Stimulated activated naive CD8-positive, alpha-beta T cell treated with anti-CD3 and anti-CD28 coated beads, Interleukin-15, Interleukin-2, amounts not matched to agents 100 U/mL and 50 U/mL, for 24 hours (primary cell): ENCODE results near the gene HOXB4.

Experiments
- ATAC-seq: fragments of 150-1000 bp; cut with Tn5 transposase; one replicate; pipeline ENCODE4 v1.10.0; 2021
- DNase-seq: peaks from one replicate; pipeline ENCODE4 v3.0.0; 2021

Gene HOXB4

DNA sequence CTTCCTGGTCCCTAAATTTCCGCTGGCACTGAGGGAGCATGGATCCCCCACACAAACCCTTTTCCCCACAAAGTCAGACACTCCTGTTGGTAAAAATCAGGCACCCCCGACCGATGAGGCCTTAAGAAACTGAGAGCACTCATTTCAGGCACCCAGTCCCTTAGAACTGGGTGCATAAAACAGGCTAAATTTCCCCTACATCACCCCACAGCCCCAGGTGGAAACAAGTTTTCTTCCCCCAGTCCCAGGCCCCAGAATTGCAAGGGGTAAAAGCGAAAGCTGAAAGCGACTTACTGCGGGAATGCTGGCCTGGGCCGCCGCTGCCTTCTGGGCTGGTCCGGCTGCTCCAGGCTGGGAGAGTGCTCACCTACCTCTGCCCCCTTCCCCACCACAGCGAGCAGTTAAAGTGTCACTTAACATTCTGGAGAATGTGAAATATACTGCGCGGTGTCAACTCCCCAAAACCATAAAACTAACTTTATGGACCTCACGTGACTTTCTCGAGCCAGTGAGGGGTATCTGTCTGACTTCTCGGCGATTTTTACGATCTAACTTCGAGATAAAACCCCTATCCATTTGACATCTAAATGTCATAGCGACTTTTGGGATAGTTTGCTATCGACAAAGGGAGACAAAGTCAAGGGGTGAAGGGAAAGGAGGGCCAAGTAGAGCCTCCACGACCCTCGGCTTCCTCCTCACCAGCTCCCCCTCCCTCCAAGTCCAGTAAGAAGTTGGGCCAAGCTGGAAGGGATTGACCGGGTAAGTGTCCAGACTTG, 11.9 kb upstream of the HOXB4 start, which contains the start of gene HOXB3:
Gene HOXB3, minus strand, starts transcription at position 411 of the 776 bp plus-strand sequence. CDS start 37,767 bp downstream, outside the sequence.
- DNase-seq (no peak), ATAC-seq (no peak)

DNA sequence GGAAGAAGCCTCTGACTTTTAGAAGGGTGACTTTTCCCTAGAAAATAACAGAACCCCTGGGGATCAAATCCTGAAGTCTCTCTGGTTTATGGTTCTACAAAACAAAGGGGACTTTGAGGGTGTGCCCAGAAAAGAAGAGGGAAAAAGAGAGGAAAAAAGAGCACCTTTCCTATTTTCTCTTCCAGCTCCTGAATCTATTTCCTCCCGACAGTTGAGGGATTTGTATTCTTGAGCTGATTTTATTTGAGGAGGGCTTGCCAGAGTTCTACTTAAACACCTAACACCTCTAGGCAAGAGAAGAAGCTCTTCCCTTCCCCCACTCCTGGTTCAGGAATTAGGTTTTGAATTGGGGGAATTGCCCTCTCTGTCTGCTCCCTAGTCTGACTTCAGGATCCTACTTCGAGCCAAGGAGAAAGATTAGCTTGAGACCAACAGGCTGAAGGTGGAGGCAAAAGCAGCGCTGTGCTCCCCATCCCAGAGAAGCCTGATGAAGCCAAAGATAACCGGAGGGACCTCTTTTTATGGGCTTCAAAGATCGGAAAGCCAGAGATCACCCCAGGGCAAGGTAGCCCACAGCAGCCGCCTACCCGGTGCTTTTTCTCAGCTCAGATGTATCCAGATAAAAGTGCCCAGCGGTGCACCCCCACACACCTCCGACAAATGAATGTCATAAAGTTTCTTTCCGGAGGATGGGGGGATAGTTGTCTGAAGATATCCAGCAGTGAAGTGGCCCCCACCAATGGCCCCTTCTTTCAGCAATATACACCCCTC, 11.1 kb upstream of the HOXB4 start:
- no peak for ATAC-seq
- no peak for DNase-seq

DNA sequence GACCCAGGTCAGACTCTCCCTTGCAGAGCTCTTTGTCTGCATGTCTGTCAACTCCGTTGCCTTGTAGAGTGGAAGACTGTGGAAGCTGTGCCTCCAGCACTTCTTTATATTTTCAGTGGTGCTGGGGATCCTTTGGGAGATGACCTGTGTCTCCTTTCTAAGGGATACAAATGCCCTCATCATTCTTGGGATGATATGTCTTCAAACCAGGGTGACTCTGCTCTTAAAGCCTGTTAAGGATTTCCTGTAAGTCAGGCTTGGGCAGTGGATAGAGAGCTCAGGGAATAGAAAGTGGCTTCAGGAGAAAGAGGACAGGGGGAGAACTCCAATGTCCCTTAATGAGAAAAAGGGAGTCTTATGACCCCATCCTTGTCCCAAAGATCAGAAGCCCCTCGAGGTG, 10.4 kb upstream of the HOXB4 start:
- ATAC-seq = no peak
- DNase-seq = no peak

DNA sequence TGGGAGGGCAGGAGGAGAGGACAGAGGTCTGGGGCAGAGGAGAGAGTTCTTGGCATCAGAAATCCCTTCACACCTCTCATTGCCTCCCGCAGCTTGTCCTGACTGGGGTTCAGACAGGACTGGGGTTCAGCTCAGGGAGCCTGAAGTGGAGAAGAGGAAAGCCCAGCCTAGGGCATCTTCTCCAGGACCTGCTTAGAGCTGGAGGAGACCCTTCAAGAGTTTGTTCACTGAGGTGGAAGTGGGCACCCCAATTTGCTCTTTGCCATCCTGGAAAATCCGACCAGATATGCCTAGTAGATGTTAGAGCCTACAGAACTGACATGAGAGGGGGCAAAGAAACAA, 9.9 kb upstream of the HOXB4 start:
- DNase-seq = no peak
- ATAC-seq = no peak

DNA sequence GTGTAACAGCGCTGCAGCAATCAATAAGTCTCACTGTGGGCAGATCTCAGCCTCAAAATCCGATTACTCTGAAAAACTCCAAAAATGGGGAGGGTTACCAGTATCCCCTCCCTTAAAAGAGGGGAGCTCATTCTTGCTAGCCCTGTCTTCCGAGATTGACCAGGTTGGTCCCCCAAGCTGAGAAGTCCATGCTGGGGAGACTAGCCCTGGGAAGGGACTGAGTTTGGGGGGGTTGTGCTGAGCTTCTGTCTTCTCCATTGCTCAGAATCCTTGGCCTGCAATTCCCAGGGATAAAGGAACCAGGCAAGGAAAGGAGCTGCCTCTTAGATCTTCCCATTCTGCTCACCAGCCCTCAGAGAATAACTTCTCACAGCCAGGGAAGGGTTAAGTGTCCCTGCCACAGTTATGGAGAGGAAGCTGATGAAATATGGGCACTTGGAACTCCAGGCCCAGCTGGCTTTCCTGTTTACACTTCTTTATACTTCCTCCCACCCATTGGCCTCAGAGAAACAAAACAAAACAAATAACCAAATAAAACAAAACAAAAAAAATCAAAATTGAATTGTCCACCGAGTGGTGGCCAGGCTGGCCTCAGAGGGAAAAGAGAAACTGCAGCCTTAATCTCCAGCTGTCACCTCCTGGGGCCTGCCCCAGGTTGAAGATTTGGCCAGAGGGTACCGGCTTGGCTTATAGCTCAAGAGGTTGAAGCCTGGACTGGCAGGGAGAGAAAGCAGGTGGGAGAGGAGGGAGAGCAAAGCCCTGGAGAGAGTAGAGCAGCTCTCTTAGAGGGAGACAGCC, 9.3 kb upstream of the HOXB4 start:
- no peak for ATAC-seq

DNA sequence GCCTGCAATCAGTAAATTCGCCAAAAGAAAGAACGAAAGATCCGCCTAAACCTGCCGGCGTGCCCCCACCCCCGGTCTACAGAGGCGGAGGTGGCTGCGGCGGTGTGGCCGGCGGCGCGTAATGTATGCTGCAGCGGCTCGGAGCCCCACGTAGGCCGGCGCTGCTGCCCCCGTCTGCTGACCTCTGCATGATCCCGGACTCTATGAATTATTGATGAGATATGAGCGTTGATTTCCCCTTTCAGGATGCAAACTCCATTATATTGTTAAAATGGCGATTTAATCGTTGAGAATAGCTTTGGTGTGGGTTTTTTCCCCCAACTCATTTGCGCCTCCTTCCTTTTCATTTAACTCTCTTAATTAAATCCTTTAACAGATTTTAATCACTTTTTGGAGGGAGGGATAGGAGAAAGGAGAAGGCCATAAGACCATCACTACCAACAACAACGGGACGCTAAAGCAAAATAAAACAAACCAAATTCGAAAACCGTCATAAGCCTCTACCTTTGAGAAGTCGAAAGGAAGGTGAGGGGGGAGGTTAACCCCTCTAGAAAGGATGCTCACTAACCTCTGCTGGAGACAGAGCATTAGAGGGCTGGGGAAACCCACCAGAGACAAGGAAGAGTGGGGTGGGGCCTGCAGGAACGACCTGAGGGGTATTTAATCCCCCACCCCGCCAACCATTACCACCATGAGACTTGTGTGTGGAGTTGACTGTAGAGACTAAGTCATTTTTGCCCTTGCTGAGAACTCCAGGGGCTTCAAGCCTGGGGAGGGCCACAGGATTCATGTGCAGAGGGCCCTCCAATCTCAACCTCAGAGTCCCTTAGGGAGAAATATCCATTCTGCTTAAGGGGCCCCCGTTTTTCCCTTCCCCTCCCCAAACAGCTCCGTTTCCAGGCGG, 8.5 kb upstream of the HOXB4 start:
- ATAC-seq = no peak

More for the DNA sequence above, 9.3 kb upstream of the HOXB4 start:
- DNase-seq = no peak

DNA sequence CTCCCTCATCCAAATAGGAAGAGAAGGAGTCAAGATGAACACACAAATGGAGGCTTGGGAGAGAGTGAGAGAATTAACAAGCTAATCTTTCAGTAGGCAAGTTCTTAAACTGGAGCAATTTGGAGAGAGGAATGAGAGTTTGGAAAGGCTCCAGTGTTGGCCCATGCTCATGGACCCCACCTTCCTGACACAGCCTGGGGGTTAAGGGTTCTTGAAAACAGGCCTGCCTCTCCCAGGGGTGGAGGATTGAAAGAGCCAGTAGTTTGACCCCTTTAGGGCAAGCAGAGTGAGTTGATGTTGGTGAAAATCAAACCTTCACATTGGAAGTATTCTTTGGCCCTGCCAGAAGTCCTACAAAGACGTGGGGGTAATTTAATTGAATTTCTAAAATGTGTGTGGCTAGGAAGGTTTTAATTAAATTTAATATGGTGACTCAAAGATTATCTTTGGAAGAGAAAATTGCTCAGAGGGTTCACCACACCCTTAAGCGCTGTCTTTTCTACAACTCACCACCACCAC, 6.1 kb upstream of the HOXB4 start:
- DNase-seq (no peak), ATAC-seq (no peak)

More for the DNA sequence above, 8.5 kb upstream of the HOXB4 start:
- peak; percentile 53 for DNase-seq

DNA sequence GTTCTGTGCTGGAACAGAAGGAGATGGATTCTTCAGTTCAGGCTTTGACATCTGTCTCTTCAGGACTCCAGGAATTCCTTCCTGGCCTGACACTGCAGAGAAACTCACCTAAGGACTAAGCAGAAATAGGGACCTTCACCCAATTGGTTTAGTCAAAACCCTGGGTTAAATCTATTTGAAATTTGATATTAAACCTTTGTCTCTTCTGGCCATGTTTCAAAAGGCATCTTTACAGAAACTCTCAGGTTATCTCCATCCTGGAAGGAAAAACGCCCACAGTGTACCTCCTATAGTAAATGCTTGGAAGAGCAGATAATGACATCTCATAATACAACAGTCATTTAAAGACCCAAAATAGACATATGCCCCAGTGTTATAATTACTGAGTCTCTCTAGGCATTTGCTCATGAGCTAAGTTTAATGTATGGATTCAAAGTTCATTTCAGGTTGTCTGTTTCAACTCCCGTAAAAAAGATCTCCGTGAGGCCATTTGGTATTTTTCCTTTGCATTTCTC, 5.6 kb upstream of the HOXB4 start:
- no peak for ATAC-seq
- no peak for DNase-seq

DNA sequence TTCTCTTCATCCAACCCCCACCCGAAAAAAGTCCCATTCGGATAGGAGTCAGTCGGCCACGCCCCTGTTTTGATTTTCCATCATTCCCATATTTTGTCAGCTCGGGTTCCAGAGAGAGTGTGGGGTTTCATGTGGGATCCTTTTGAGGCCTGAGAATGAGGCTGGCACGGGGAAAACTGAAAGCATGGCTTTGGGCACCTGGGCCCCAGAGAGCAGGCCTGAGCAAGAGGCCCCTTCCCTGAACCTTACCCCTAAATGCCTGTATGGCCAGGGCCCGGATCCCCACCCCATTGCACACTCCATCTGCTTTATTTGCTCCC, 4.6 kb upstream of the HOXB4 start:
- ATAC-seq (no peak), DNase-seq (no peak)

DNA sequence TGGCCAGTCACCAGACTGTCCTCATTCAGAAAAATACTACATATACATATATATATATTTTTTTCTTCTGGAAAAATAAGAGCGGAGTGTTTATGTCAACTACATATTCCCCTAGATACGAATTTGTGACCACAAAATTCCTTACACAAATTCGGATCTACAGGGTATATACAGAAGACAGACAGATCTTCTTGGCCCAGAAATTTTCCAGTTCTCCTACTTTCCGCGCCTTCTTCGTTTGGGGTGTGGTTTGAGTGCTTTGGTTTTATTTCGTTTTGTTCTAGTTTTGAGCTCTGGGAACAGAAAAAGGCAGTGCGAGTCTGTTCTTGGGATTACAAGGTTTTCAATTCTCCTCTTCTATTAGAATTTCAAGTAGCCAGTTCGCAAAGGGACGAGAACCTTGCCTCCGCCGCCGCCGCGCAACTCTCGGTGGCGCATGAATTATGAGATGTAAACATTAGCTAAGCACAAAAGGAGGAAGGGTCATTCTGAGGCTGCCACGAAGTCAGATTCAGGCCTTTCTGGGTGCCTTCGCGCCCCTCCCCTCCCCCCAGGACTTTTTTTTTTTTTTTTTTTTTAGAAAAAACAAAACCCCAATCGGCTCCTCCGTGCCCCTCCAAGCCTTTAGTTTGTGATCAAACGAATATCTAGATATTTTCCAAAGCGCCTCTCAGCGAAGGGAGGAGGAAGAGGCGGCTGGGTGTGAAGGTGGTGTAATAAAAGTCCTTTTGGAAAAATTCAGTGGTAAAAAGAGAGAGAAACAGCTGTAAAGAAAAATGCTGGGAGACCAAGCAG, 1.8 kb upstream of the HOXB4 start:
- no peak for DNase-seq
- no peak for ATAC-seq

DNA sequence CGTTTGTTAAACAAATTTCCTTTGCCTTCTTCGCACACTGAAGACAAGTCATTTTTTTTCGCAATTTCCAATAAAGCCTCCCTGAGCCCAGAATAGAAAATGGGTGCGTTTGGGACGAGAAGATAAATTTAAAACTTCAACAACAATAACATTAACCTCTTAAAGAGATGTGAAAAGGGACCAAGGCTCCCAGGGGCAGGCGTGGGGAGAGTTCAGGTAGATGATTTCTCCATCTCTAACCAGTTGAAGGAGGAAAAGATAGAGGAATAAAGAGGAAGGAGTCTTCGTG, 1.3 kb upstream of the HOXB4 start:
- no peak for DNase-seq
- no peak for ATAC-seq

DNA sequence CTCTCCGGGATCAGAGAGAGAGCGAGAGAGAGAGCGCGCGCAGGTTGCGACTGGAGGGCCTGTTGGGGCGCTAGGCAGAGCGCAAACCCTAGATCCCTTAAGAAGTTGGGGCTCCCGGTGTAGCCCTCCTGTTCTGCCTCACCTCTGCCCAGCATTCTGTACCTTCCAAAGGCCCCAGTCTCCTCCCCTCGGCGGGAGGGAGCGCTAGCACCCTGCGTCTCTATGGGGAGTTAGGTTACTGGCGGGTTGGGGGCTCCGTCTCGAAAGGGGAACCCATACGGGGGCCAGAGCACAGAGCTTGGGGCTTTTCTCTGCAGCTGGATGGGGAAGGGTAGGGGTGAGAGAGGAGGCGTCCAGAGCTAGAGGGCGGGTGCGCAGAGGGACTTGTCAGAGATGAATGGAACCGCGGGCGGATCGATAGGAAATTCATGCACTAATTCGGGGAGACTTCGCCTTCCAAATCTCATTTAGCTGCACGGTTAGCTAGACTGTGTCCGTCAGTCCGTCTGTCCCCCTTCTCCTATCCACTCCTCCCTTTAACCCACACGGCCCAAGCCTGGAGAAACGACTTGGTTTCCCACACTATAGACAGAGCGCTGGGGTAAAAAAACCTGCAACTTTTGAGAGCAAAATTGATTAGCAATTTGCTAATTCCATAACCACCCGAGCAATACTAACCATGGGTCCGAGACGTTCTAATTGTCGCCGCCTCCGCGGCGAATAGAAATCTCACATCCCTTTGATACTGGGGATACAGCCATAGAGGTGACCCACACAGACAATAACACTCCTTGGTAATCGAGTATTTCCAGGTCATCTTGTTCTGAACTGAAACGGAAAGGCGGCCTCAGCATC, 693 bp upstream of the HOXB4 start:
- ATAC-seq (peak; percentile 62), DNase-seq (no peak)

DNA sequence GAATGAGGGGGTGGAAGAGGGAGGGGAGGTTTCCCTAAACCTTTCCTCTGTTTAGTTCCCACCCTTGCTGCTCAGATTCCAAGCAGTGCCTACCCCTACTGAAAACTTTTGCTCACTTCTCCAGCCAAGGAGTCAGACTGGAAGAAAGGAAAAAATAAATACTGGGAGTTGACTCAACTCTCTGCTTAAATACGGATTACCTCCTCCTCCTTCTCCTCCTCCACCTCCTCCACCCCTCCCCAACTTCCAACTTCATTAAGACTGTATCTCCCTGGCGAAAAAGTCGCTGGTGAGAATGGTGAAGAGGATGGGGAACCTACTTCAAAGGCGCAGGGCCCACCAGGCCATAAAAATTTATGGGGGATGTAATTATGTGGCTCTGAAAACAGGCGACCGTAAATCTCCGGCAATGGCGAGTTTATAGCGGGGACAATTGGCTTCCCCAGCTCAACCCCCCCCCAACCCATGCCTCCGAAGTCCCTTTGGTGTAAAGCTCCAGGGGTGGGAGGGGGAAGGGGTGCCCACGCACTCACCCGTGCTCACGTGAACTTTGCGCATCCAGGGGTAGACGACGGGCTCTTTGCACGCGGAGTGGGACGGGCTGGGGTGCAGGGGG, 712 bp downstream of the HOXB4 start:
- no peak for ATAC-seq

DNA sequence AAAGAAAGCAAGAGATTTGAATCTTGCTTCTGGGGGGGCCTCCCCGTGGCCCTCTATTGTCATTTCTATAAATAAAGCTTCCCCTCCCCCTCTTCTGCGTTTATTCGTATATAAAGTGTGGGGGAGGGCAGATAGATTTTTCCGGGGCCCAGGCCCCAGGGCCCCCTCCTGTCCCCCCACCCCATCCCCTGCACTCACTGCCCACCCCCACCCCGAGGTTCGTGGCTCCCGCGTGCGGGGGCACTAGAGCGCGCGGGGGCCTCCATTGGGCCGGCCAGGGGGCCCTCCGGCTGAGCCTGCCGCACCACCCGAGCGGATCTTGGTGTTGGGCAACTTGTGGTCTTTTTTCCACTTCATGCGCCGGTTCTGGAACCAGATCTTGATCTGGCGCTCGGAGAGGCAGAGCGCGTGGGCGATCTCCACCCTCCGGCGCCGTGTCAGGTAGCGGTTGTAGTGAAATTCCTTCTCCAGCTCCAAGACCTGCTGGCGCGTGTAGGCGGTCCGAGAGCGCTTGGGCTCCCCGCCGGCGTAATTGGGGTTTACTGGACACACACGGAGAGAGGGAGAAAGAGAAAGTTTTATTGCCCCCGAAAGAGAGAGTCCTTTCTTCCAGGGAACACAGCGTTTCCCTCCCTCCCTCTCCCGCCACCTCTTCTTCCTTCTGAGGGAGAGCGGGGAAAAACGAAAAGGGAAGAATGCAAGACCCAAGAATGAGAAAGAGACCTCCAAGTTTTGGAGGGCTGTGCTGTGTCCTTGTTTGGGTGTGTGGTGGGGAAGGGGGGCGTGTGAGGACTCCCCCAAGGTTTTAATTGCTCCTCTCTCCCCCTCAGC, 1.5 kb downstream of the HOXB4 start:
- no peak for DNase-seq
- ATAC-seq = no peak

More for the DNA sequence above, 712 bp downstream of the HOXB4 start:
- DNase-seq = no peak

DNA sequence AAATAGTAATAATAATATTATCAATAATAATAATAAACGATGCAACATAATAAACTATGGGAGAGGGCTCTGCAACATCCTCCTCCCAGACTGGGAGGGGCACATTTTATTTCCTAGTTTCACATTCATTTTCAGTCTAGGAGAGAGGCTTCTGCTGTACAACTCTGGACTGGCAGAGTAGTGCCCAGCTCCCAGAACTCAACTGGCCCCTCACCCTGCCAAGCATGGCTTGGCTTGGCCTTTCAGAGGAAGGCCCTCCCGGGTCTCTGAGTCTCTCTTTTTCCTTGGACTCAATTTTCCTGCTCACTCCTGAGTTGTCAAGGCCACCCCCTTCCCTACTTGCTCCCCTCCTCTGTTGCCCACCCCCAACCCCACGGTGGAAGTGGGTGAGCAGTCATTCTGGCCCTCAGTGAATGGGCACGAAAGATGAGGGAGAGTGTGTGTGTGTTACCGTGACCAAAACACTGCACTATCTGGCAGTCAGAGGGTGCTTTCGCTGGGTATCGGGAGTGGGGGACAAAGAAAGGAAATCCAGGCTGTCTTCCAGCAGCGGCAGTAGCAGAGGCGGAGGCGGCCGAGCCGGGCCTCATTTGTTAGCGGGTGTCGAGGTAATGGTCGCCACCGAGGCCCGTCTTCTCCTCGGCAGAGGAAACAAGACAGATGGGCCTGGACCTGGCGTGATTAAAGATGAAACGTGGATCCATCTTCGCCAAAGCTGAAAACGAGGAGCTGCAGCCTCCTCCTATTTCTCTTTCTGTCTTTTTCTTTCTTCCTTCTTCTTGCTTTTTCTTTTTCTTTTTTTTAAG, 2.3 kb downstream of the HOXB4 start:
- DNase-seq (no peak), ATAC-seq (no peak)

DNA sequence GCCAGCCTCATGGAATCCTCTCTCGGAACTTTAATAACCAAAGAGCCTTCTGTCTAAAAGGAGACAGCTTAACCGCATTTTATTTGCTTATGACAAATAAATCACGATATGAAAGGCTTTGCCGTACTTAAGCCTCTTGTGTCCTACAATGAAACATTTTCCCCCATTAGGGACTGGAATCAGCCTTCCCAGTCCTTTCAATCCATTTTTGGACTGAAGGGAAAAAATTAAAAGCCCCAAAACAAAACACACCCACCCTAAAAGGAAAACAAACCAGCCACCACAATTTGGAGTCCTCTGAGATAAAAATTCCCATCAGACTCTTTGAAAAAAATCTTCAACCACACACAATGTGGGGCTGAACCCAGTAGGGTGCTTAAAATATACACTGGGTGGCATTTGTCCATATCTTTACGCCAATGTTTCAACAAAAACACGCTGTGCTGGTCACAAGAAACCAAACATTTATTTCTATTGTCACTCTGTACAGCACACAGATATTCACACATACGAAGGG, 3.0 kb downstream of the HOXB4 start:
- ATAC-seq (no peak), DNase-seq (no peak)

DNA sequence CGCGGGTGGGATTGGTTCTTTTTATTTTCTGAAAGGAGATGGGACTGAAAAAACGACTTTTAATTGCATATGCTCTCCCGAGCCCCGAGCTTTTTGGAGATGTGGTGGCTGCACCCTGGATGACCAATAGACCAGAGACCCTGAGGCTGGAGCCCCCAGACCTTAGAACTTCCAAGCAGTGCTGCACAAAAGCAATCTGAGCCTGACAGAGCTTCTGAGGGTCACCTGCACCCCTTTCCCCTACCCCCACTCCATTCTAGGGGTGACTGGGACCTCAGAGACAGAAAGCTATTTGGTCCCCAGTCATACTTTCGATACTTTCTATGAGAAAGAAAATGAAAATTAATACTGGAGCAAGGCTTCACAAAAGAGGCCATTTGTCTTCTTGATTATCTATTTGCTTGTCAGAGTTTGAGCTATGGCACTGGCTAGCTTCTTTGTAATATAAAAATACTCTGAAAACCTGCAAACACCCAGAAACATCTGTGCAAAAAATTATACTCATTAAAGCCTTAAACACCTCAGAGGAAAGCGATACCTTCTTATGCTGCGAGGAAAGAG, 3.6 kb downstream of the HOXB4 start:
- DNase-seq (no peak), ATAC-seq (no peak)
